Posterior vena cava (tissue), 2 donors: Measurements from ENCODE around the gene CCDC59. TPM values are rescaled to one million over a fixed set of nuclear protein-coding genes. Genes with fewer than 3 reads are reported as not detected.
"Not testable (repeated sequence)": the region's sequence is repeated elsewhere in the genome, so short reads cannot be mapped to it uniquely, and the experiment has no call there.

ENCODE experiments used
- DNase-seq: peaks from one replicate; pipeline ENCODE4 v3.0.0-alpha.2; 2020; ENCODE audit warnings: low spot score
- intact Hi-C, 2 donors: fragments of 100-400 bp; cut with DNase I; formaldehyde crosslinking; loops; one replicate each; pipeline versions ENCODE4 v1.14.1 to v1.14.2; 2022 to 2023
- long read RNA-seq, 2 donors: library from polyadenylated mRNA; unstranded; transcript quantifications; one replicate each; pipeline ENCODE4 v2.0.0, GENCODE V29; 2020 to 2021
- total RNA-seq, 2 donors: library from RNA; stranded (reverse); fragmentation: NEBNext Ultra II Directional; extraction: Animal tissue kit (Norgen Biotek cat#: 25700); gene quantifications; one replicate each; pipeline ENCODE4 v1.2.1, GENCODE V29; 2021
- donor health status: DM: yes; HTN: yes; CAD: no.
- donor health status: DM: yes; HTN: yes; CAD: no.

The CCDC59 gene
- 10 to 100 TPM; 25.8 to 26.1 TPM for total RNA-seq
- long read RNA-seq, donor 1, transcript CCDC59-201 (4 exons, 1,983 nt) = major isoform, 5 of 7 reads
- long read RNA-seq, donor 1, partial matches to known transcripts = 0 of 7 reads
- long read RNA-seq, donor 1, other reads (novel, unspliced or antisense) = 0 of 7 reads
- long read RNA-seq, donor 2, partial matches to known transcripts = 2 of 7 reads
- long read RNA-seq, donor 2, other reads (novel, unspliced or antisense) = 1 of 7 reads

GRCh38 chr12:82358200-82359114 is at the start of gene CCDC59, which contains the start of gene METTL25:
CCDC59 (minus strand) TSS chr12:82358387; CDS start chr12:82358376, 11 bp downstream.
METTL25 (plus strand) TSS chr12:82358529; CDS start chr12:82358566, 37 bp downstream.
- intact Hi-C loops = loop anchor here in 1 of 2 donors (10.0 kb wide), 1 partner anchor 604 kb away; the partner anchor contains the start of gene PPFIA2
- DNase-seq = peak; percentile 98

GRCh38 chr12:82407481-82407880 is 49.3 kb upstream of the CCDC59 start:
- DNase-seq = no peak
- intact Hi-C loops = no loop called here

GRCh38 chr12:82406651-82407050 is 48.5 kb upstream of the CCDC59 start:
- DNase-seq = no peak
- intact Hi-C loops = no loop called here

GRCh38 chr12:82400819-82401218 is 42.6 kb upstream of the CCDC59 start:
- DNase-seq = no peak
- intact Hi-C loops = no loop called here

GRCh38 chr12:82398879-82399278 is 40.7 kb upstream of the CCDC59 start:
- no peak for DNase-seq
- intact Hi-C loops = no loop called here

GRCh38 chr12:82383930-82384552 is 25.9 kb upstream of the CCDC59 start:
- DNase-seq = no peak
- intact Hi-C loops = no loop called here

GRCh38 chr12:82378997-82379396 is 20.8 kb upstream of the CCDC59 start:
- DNase-seq = no peak
- intact Hi-C loops = no loop called here

- no peak for DNase-seq
- intact Hi-C loops = no loop called here
Observed at GRCh38 chr12:82375201-82375600, 17.0 kb upstream of the CCDC59 start.

GRCh38 chr12:82366197-82366596 is 8.0 kb upstream of the CCDC59 start:
- intact Hi-C loops = no loop called here
- no peak for DNase-seq

GRCh38 chr12:82363990-82364389 is 5.8 kb upstream of the CCDC59 start:
- intact Hi-C loops = no loop called here
- DNase-seq = no peak

- peak; percentile 70 for DNase-seq
- intact Hi-C loops = no loop called here
Observed at GRCh38 chr12:82361461-82361915, 3.3 kb upstream of the CCDC59 start.

GRCh38 chr12:82360834-82361233 is 2.6 kb upstream of the CCDC59 start:
- DNase-seq, intact Hi-C loops: not testable (repeated sequence)

- intact Hi-C loops = loop anchor here in 1 of 2 donors (10.0 kb wide), 1 partner anchor 604 kb away; the partner anchor contains the start of gene PPFIA2
- no peak for DNase-seq
Observed at GRCh38 chr12:82359115-82359478, 910 bp upstream of the CCDC59 start.

- intact Hi-C loops = loop anchor here in 1 of 2 donors (10.0 kb wide), 1 partner anchor 603 kb away; the partner anchor contains the start of gene PPFIA2
- DNase-seq = no peak
Observed at GRCh38 chr12:82357845-82358199, 365 bp downstream of the CCDC59 start.

- DNase-seq = no peak
- intact Hi-C loops = loop anchor here in 1 of 2 donors (10.0 kb wide), 1 partner anchor 603 kb away; the partner anchor contains the start of gene PPFIA2
Observed at GRCh38 chr12:82357340-82357739, 847 bp downstream of the CCDC59 start.

GRCh38 chr12:82351390-82351789 is 6.8 kb downstream of the CCDC59 start:
- intact Hi-C loops = loop anchor here in 1 of 2 donors (10.0 kb wide), 1 partner anchor 597 kb away; the partner anchor contains the start of gene PPFIA2
- DNase-seq = no peak

- intact Hi-C loops = loop anchor here in 1 of 2 donors (10.0 kb wide), 1 partner anchor 595 kb away; the partner anchor contains the start of gene PPFIA2
- no peak for DNase-seq
Observed at GRCh38 chr12:82350161-82350560, 8.0 kb downstream of the CCDC59 start.

- intact Hi-C loops = no loop called here
- no peak for DNase-seq
Observed at GRCh38 chr12:82329508-82329907, 28.7 kb downstream of the CCDC59 start.

- intact Hi-C loops = no loop called here
Observed at GRCh38 chr12:82327861-82328260, 30.3 kb downstream of the CCDC59 start.

More at GRCh38 chr12:82327861-82328260, 30.3 kb downstream of the CCDC59 start:
- no peak for DNase-seq
